Stimulated activated CD4-positive, alpha-beta T cell treated with anti-CD3 and anti-CD28 coated beads, Interleukin-15, amount 100 ng/mL, for 24 hours (primary cell): Measurements from ENCODE around the gene EXD3.
"Not testable (repeated sequence)": the region's sequence is repeated elsewhere in the genome, so short reads cannot be mapped to it uniquely, and the experiment has no call there.

Experiments used
- DNase-seq: peaks from one replicate; pipeline ENCODE4 v3.0.0-alpha.2; 2020

The EXD3 gene

DNA sequence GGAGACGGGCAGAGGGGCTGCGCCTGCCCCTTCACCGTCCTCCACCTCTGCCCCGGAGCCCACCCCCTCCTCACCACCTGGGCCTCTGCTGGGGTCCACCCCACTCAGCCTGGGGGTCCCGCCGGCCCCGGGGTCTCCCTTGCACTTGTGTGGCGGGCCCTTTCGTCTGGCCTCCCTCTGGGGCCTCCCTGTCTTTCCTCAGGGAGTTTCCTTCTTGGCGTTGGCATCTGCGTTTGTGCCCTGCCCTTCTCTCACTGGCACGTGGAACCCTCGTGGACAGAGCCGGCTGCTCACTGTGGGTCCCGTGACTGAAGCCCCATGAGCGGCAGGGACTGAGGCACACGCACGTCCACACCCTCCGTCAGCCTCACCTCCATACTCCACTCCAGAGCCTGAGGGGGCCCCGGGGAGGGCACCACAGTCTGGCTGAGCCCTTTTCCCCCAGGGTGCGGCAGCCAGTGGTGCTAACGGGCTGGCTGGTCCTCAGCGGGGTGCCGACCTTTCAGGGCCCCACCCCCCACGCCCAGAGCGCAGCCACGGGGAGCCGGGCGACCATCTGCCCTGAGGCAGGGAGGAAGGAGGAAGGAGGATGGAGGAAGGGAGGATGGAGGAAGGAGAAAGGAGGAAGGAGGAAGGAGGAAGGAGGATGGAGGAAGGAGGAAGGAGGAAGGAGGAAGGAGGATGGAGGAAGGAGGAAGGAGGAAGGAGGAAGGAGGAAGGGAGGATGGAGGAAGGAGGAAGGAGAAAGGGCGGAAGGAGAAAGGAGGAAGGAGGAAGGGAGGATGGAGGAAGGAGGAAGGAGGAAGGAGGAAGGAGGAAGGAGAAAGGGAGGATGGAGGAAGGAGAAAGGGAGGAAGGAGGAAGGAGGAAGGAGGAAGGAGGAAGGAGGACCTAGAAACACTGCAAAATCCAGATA lies 67.9 kb downstream of the EXD3 start:
- no peak for DNase-seq

DNA sequence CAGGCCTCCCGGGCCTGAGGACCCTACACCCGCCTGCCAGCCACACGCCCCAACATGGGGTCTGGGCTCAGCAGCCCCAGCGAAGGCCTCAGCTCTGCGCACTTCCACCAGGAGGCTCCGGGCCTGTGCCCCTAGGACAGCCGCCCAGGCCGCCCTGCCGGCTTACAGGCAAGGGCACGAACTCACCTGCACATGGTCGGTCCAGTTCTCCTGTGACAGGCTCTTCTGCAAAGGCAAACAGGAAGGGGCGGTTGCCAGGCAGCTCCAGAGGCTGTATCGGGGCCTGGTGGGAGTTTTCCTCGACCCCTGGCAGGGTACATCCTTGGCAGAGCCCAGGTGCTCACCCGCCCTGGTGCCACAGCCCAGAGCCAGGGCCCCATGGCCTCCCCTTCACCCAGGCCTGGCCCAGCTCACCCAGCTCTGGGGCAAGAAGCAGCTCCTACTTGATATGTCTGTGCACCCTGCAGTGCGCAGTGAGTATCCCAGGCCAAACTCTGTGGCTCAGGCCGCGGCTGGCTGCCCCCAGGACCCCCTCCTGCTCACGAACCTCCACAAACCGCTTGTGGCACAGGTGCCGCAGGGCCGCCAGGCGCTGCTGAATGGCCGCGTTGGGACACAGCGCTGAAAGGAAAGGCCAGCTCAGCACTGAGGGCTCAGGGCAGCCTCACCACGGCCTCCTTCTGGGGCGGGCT lies 68.7 kb downstream of the EXD3 start:
- no peak for DNase-seq

DNA sequence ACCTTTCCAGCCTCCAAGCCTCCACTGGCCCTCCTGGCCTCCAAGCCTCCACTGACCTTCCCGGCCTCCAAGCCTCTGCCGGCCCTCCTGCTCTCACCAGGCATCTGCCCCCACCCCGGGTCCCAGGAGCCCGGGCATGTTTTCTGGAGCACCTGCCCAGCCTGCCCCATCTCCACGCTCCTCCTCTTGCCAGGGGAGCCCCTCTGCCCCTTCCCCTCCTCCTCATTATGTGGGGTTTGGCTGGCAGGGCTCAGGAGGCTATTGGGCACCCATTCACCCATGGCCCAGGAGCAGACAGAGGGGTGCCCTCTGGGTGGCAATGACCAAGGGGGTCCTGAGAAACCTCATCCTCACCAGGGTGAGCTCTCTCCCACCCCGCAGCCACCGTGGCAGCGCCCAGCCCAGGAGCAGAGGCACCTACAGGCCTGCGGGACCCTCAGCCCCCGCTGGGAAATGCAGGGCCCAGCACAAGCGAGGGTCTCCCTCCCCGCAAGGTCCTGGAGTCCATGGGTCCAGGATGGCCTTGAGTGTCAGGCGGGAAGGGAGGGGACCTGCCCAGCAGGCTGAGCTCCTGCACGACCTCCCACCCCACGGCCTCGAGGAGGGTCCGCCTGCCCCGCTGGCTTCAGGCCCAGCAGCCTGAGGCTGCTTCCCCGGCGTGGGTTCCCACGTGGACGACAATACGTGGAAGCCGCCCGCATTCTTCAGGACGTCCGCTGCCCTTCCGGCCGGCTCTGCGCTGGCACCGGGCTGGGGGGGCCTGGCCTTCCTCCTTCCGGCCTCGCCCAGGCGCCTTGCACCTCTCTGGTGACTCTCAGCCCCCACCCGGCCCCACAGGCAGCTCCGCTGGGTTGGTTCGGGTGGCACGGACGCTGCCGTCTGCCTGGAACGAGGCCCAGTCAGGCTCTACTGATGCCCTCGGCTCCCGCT lies 69.5 kb downstream of the EXD3 start:
- DNase-seq = no peak

DNA sequence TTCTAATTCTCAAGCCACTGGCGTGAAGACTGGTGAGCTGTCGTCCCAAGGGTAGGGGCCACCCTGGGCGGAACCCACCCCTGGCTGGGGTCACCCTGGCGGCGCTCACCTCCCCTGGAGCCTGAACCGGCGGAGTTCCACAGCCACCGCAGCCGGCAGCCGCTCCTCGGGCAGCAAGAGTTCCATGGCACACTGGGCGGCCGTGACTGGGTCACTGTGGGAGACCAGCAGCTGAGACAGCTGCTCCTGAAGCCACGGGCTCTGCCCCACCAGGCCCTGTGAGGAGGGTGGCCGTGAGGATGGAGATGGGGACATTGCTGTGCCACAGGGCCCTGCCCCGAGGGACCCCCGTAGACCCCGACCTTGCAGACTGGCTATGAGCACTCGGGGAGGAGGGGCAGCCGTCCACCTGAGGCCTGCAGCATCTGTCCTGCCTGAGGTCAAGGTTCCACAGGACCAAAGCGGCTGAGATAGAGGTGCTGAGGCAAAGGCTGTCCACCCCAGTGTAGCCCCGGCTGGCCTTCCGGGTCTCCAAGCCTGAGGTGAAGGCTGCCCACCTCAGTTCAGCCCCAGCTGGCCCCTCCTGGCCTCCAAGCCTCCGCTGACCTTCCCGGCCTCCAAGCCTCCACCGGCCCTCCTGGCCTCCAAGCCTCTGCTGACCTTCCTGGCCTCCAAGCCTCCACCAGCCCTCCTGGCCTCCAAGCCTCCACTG lies 70.3 kb downstream of the EXD3 start:
- no peak for DNase-seq

DNA sequence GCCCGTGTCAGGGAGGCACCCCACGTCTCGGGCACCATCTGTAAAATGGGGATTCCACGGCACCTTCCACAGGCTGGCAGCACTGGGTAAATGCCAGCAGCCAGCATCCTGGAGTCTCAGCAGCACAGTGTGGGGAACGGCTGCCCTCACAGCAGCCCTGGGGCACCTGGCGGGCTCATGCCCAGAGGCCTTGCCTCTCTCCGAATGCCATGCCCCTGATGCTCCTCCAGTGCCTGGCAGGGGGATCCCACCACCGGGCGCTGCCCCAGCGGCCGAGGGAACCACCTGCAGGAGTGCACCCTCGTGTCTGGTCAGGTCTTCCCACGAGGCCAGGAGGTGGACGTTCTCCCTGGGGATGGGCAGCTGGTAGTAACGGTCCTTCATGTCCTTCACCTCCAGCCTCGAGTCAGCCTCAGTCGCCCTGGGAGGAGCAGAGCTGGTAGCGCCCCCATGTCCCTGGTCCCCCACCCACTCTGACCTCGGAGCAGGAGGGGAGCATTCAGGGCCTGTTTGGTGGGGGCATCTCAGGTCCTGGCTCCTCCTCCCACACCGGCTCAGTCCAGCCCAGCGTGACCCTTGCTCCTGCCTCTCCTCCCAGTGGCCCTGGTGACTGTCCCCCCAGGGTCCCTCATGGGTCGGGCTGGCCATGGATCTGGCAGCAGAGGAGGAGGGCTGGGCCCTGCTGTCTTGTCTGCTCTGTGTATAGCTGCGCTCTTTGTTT lies 71.0 kb downstream of the EXD3 start:
- DNase-seq = no peak

DNA sequence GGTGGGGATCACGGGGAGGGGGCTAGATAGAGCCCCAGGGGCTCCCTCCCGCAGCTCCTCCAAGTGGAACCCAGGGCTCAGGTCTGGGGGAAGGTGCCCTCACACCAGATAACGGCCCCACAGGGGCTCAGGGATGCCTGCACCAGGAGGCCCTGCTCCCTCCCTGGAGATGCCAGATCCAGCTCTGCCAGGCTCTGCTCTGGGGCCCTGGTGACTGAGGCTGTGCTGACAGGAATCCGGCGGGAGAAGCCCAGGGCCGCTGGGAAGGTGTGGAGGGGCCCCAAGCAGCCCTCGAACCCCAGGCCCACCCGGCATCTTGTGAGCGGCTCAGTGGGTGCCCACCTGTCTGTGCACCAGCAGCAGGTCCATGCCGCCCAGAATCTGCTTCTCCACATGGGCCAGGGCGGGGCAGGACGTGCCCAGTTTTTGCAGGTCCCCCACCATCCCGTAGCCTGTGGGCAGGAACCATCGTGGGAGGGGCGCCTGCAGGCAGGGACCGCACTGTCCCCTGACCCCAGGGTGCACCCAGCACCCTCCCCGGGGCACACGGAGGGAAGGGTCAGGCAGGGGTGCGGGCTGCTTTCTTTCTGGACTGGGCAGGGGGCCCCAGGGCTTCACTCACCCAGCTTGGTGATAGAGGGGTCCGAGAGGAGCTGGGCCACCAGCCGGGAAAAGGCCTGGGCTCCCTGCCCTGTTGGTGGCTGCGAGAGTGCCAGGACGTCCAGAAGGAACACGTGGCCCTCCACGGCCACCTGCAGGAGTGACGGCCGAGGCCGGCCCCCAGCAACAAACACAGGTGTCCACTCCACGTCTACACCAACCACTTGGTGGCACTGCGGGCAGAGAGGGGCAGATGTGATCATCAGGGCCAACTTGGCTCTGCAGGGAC lies 72.0 kb downstream of the EXD3 start:
- no peak for DNase-seq

DNA sequence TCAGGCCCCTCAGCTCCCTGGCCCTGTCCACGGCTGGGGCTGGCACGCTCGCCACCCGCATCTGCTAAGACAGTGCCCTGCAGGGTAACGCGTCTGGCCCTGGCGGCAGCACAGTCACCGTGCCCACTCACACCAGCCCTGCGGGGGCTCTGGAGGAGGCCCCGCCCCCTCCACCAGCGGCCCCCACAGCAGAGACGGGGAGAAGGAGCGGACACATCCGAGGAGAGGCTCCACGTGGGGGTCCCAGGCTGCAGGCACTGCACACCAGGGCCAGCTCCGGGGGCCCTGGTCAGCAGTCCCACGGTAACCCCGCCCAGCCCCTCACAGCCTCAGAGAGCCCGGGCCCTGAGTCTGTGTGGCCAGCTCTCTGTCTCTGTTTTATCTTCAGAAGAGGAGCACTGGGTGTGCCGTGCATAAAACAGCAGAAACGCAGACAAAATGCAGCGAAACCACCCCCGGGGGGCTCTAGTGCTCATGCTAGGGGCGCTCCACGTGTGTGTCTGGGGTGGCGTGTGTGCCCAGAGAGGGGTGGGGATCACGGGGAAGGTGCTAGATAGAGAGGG lies 73.4 kb downstream of the EXD3 start:
- DNase-seq = no peak

DNA sequence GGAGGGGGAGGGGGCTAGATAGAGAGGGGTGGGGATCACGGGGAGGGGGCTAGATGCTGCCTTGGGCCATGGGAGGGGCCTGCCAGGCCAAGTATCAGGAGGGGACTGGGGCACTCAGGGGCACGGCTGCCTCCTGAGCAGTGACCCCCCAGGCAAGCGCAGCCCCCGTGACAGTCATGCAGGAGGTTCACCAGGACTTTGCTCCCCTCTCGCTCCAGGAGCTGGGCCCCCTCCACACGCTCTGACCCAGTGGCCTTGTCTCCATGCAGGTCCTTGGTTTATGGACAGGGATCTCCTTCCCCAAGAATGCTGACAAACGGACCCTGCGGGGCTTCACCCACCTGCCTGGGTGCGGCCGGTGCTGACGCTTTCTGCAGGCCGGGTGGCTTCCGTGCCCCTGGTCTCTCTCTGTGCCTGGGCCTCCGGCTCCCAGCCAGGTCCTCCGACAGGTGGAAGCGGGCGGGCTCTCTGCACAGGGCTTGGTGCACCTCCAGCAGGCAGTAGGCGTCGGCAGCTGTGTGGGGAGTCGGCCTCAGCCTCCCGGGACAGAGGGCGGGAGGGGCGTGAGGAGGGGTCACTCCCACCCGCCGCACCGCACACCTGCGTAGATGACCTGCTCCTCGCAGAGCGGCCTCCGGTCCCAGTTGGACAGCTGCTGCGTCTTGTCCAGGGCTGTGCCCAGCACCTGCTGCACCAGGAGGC lies 74.0 kb downstream of the EXD3 start:
- DNase-seq = no peak

DNA sequence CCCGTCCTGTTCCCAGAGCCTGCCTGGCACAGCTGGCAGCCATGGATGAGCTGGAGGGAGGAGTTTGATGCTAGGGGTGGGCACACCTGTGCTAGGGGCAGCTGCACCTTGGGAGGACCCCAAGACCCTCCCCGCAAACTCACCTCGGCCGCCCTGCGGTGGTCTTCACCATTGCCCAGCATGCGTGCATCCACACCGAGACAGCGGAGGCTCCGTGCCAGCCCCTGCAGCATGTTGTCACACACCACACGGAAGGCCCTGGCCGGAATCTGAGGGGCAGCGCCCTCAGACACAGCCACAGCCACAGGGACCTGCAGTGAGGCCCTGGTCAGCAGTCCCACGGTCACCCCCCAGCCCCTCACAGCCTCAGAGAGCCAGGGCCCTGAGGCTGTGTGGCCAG lies 75.0 kb downstream of the EXD3 start:
- DNase-seq = no peak

DNA sequence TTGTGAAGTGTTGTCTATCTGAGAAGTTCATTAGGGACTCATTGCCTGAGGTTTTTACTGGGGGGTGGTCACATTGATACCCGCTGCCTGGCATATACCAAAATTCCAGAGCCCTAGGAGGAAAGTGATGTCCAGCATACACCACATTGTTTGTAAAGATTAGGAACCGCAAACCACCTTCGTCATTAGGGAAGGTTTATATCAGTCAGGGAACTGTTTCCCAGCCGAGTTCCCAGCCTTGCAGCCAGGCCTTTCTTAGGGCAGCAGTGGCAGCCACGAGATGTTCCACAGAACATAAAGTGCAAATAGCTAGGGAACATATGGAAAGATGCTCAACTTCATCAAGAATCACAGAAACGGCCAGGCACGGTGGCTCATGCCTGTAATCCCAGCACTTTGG lies 80.5 kb downstream of the EXD3 start:
- DNase-seq = no peak

DNA sequence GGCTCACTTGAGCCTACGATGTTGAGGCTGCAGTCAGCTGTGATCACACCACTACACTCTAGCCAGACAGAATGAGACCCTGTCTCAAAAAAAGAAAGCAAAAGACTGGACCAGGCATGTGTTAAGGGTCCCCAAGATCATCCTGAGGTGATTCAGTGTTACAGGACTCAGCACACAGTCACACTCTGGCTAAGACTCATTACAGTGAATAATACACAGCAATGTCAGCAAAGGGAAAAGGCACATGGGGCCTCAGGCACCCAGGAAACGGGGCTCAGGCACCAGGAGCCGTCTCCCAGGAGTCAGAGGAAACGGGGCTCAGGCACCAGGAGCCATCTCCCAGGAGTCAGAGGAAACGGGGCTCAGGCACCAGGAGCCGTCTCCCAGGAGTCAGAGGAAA lies 81.7 kb downstream of the EXD3 start:
- no peak for DNase-seq

DNA sequence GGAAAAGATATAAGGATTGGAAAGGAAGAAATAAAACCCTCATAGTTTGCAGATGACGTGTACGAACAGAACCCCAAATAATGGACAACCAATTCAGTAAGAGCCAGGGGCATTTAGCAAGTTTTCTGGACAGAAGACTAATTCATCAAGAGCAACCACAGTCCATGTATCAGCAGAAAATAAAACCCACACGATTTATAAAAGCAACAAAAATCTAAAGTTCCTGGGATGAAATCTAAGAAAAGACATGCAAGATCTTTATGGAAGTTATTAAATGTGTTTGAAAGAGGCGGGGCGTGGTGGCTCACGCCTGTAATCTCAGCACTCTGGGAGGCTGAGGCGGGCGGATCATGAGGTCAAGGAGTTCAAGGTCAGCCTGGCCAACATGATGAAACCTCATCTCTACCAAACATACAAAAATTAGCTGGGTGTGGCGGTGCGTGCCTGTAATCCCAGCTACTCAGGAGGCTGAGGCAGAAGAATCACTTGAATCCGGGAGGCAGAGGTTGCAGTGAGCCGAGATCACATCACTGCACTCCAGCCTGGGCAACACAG lies 83.0 kb downstream of the EXD3 start:
- not testable (repeated sequence) for DNase-seq

DNA sequence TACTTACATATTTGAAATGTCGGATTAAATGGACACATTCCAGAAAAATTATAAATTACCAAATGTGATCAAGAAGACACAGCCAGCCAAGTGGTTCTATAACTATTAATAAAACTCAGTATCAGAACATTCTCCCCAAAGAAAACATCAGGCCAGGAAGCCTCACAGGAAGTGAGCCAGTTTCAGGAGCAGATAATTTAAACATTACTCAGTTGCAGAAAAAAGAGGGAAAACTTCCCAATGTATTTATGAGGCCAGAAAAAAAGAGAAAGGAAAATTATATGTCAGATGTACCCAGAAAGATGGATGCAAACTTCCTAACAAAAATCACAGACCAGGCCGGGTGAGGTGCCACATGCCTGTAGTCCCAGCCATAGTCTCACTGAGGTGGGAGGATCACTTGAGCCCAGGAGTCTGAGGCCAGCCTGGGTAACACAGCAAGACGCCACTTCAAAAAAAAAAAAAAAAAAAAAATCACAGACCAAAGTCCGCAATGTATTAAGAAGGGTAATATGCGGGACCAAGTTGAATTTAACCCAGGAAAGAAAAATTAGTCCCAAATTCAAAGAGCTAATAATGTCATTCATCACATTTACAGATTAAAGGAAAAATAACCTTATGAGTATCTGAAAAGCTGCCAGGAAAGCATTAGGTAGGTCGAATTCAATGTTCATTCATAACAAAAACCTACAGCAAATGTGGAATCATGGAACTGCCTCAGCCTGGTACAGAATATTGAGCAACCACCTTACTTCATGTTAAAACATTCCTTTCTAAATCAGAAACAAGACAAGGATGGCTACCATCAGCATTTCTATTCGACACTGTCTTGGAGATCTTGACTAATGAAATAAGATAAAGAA lies 83.7 kb downstream of the EXD3 start:
- no peak for DNase-seq

DNA sequence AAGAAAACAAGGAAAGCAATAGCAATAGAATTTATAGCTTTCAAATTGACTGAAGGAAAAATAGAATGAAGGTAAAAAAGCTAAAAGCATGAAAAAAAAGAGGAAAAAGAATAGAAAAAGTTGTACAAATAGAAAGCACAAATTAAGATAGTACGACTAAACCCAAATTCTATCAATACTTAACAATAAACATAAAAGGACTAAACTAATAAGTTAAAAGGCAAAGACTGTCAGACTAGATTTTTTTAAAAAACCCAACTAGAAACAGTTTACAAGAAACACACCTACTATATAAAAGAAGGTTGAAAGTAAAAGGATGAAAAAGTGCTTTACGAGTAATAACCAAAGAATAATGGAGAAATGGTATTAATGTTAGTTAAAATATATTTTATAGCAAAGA lies 86.2 kb downstream of the EXD3 start:
- no peak for DNase-seq

DNA sequence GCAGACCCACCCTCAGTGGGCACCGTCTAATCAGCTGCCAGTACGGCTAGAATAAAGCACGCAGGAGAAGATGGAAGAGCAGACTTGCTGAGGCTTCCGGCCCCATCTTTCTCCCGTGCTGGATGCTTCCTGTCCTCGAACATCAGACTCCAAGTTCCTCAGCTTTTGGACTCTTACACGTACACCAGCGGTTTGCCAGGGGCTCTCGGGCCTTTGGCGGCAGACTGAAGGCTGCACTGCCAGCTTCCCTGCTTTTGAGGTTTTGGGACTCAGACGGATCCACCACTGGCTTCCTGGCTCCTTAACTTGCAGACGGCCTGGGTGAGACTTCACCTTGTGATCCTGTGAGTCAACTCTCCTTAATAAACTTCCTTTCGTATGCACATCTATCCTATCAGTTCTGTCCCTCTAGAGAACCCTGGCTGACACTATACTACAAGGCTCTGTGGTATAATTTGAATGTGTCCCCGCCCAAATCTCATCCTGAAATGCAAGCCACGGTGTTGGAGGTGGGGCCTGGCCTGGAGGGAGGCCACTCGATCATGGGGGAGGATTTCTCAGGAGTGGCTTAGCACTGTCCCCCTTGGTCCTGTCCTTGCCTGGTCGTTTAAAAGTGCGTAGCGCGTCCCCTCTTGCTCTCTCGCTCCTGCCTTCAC lies 89.8 kb downstream of the EXD3 start:
- DNase-seq = no peak

DNA sequence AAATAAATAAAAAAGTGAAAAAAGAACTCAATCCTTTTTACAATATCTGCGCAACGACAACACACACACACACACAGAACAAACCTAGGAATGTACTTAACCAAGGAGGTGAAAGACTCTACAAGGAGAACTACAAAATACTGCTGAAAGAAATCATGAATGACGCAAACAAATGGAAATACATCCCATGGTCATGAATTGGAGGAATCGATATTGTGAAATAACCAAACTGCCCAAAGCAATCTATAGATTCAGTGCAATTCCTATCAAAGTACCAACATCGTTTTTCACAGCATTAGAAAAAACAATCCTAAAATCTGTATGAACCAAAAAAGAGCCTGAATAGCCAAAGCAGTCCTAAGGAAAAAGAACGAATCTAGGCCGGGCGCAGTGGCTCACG lies 91.0 kb downstream of the EXD3 start:
- DNase-seq = no peak

DNA sequence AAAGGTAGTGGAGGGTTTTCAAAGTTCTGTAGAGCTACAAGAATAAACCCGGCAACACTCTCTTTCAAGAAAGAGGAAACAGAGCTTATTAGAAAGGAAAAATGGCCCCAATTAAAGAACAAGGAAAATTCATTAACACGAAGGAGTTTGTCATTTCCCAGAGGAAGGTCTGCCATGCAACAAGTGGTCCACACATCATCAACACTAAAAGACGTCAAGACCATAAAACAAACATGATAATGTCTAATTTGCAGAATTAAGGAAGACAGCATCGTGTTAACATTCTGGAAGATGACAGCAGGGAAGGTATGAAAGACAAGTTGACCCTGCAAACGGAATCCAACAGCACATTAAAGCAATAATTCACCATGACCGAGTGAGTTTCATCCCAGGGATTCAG lies 92.3 kb downstream of the EXD3 start:
- no peak for DNase-seq

DNA sequence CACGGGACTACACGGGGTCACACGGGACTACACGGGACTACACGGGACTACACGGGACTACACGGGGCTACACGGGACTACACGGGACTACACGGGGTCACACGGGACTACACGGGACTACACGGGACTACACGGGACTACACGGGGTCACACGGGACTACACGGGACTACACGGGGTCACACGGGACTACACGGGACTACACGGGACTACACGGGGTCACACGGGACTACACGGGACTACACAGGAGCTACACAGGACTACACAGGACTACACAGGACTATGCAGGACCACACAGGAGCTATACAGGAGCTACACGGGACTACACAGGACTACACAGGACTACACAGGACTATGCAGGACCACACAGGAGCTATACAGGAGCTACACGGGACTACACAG lies 93.4 kb downstream of the EXD3 start:
- not testable (repeated sequence) for DNase-seq
